ENCODE results near the gene SMAD1. TPM values are rescaled to one million over a fixed set of nuclear protein-coding genes. Genes with fewer than 3 reads are reported as not detected.

The SMAD1 gene
- total RNA-seq, 2 experiments from 2014 or later, result 9.7 to 11.5 TPM

DNA sequence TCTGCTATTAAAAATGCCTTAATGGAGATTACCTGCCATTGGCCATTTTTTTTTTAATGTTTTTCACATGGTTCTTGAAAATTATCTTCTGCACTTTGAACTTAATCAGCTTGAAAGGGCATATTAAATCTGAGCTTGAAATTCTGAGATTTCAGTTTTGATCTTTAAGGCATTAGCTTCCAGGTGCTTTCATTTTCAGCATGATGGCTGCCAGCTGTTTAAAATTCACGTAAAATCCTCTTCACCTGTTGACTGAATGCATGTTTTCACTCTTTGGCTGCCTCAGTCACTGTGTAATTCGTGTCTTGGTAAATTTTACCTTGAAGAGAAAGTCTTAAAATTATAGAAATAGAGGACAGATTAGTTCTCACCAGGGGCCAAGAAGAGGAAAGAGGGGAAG lies 39.6 kb downstream of the SMAD1 start:
- ChIA-PET CTCF (no interaction called here), POLR2A (no interaction called here)
- Mint-ChIP-seq H3K36me3 (ENCODE audit: low read depth) (peaks cover 6% of the 10 kb centered on the region), H3K4me1 (ENCODE audit: low read depth) (peaks cover 21% of the 10 kb centered on the region), H3K27ac (no peak overlapping the region), H3K27me3 (no peaks in the 10 kb centered on the region), H3K9me3 (no peaks in the 10 kb centered on the region), H3K4me3 (no peak overlapping the region)
- Histone ChIP-seq H3K27me3 (ENCODE audit: control insufficient read depth in 1 of 2, insufficient read depth in 2 of 2, low read length in 2 of 2) (no peaks in the 10 kb centered on the region), H3K4me1 (ENCODE audit: insufficient read depth, low read length) (no peaks in the 10 kb centered on the region), H3K9me3 (ENCODE audit: control insufficient read depth in 1 of 2, insufficient read depth in 1 of 2, low read length in 2 of 2) (no peaks in the 10 kb centered on the region), H3K36me3 (ENCODE audit: insufficient read depth, low read length) (no peaks in the 10 kb centered on the region), H3K27ac (ENCODE audit: low read depth in 1 of 2, low read length in 2 of 2) (no peak overlapping the region), H3K4me3 (ENCODE audit: low read length) (no peak overlapping the region)
- DNase-seq (no peak), ATAC-seq (ENCODE audit: poor library complexity) (no peak)
- intact Hi-C loops (cut with DNase I, micrococcal nuclease), result no loop called here
- TF ChIP-seq CTCF (IDR thresholded peaks at IDR 0.05), result no peak

DNA sequence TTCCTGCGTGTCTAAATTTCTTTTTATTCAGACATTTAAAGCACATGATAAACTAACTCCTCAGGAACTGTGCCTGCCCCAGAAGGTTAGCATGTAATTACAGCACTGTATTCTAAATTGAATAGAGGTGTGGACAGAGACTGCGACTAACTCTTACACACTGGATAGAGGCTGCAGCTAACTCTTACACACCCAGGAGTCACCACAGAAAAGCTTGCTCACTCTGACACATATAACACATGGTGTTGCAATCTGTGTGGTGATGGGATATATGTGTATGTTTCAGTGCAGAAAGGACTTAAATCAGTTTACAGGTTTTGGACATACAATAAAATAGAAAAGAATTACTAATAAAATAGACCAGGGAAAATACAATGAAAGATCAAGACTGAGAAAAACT lies 41.5 kb downstream of the SMAD1 start:
- H3K9me3 ChIP-seq (ENCODE audit: control insufficient read depth in 1 of 2, insufficient read depth in 1 of 2, low read length in 2 of 2), result no peaks in the 10 kb centered on the region
- H3K27me3 ChIP-seq (ENCODE audit: control insufficient read depth in 1 of 2, insufficient read depth in 2 of 2, low read length in 2 of 2), result no peaks in the 10 kb centered on the region
- Mint-ChIP-seq H3K4me3 (no peak overlapping the region), H3K9me3 (no peaks in the 10 kb centered on the region), H3K27ac (no peak overlapping the region), H3K4me1 (ENCODE audit: low read depth) (peaks cover 22% of the 10 kb centered on the region), H3K36me3 (ENCODE audit: low read depth) (no peaks in the 10 kb centered on the region), H3K27me3 (no peaks in the 10 kb centered on the region)
- H3K36me3 ChIP-seq (ENCODE audit: insufficient read depth, low read length), result no peaks in the 10 kb centered on the region
- no peak for TF ChIP-seq CTCF (IDR thresholded peaks at IDR 0.05)
- H3K4me1 ChIP-seq (ENCODE audit: insufficient read depth, low read length), result no peaks in the 10 kb centered on the region
- H3K27ac ChIP-seq (ENCODE audit: low read depth in 1 of 2, low read length in 2 of 2), result no peak overlapping the region
- DNase-seq, result no peak
- intact Hi-C loops (cut with DNase I, micrococcal nuclease), result no loop called here
- no peak for ATAC-seq (ENCODE audit: poor library complexity)
- ChIA-PET POLR2A (no interaction called here), CTCF (no interaction called here)
- no peak overlapping the region for H3K4me3 ChIP-seq (ENCODE audit: low read length)

- ChIA-PET POLR2A (no interaction called here), CTCF (interaction anchor here (1.2 kb wide), 1 partner anchor 17 kb away, joined by 3 read pairs; no protein-coding TSS in a partner anchor)
- no peak for TF ChIP-seq CTCF (IDR thresholded peaks at IDR 0.05)
- no peak overlapping the region for H3K4me3 Mint-ChIP-seq
- intact Hi-C loops (cut with DNase I, micrococcal nuclease), result no loop called here
- no peaks in the 10 kb centered on the region for H3K9me3 Mint-ChIP-seq
- DNase-seq, result no peak
- no peak overlapping the region for H3K27ac Mint-ChIP-seq
- Histone ChIP-seq H3K9me3 (ENCODE audit: control insufficient read depth in 1 of 2, insufficient read depth in 1 of 2, low read length in 2 of 2) (no peaks in the 10 kb centered on the region), H3K4me3 (ENCODE audit: low read length) (no peak overlapping the region), H3K27ac (ENCODE audit: low read depth in 1 of 2, low read length in 2 of 2) (no peak overlapping the region), H3K36me3 (ENCODE audit: insufficient read depth, low read length) (no peaks in the 10 kb centered on the region), H3K4me1 (ENCODE audit: insufficient read depth, low read length) (no peaks in the 10 kb centered on the region), H3K27me3 (ENCODE audit: control insufficient read depth in 1 of 2, insufficient read depth in 2 of 2, low read length in 2 of 2) (no peaks in the 10 kb centered on the region)
- no peak for ATAC-seq (ENCODE audit: poor library complexity)
- H3K27me3 Mint-ChIP-seq, result no peaks in the 10 kb centered on the region
- H3K36me3 Mint-ChIP-seq (ENCODE audit: low read depth), result no peaks in the 10 kb centered on the region
- H3K4me1 Mint-ChIP-seq (ENCODE audit: low read depth), result peaks cover 22% of the 10 kb centered on the region
Measured at GRCh38 chr4:145524552-145524951, 42.9 kb downstream of the SMAD1 start.
